ENCODE measurements around the gene KCNE3. TPM values are rescaled to one million over a fixed set of nuclear protein-coding genes. Genes with fewer than 3 reads are reported as not detected.
"Not testable (repeated sequence)": the region's sequence is repeated elsewhere in the genome, so short reads cannot be mapped to it uniquely, and the experiment has no call there.

The KCNE3 gene
- polyA plus RNA-seq, 1 experiment, result 1.0 TPM

DNA sequence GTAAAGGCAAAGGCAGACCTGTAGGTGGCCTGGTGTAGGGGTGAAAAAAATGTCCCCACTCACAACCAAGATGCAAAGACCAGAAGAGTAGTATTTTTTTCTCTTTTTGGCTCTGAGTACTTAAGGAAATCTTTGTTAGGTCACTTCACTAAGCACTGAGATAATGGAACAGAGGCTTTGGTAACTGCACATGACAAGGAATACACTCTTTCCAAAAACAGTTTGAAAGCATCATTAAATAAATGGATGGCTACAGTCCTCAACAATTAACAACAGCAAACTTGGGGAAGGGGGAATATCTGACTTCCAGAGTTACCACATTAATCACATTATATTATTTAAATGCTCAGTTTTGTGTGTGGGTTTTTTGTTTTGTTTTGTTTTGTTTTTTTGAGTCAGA lies 42.2 kb downstream of the KCNE3 start:
- no peaks in the 10 kb centered on the region for H3K27me3 ChIP-seq (ENCODE audit: control insufficient read depth, insufficient read depth, low read length)
- H3K9me3 ChIP-seq (ENCODE audit: control insufficient read depth, insufficient read depth, low read length), result peaks cover 9% of the 10 kb centered on the region
- no peak overlapping the region for H3K4me3 ChIP-seq (ENCODE audit: low read depth, low read length)
- no peak overlapping the region for H3K27ac ChIP-seq (ENCODE audit: low read depth, low read length)
- POLR2A ChIA-PET, result no interaction called here
- no peak for DNase-seq (ENCODE audit: low read depth, low spot score)
- TF ChIP-seq, protein P1, sequence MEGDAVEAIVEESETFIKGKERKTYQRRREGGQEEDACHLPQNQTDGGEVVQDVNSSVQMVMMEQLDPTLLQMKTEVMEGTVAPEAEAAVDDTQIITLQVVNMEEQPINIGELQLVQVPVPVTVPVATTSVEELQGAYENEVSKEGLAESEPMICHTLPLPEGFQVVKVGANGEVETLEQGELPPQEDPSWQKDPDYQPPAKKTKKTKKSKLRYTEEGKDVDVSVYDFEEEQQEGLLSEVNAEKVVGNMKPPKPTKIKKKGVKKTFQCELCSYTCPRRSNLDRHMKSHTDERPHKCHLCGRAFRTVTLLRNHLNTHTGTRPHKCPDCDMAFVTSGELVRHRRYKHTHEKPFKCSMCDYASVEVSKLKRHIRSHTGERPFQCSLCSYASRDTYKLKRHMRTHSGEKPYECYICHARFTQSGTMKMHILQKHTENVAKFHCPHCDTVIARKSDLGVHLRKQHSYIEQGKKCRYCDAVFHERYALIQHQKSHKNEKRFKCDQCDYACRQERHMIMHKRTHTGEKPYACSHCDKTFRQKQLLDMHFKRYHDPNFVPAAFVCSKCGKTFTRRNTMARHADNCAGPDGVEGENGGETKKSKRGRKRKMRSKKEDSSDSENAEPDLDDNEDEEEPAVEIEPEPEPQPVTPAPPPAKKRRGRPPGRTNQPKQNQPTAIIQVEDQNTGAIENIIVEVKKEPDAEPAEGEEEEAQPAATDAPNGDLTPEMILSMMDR (IDR thresholded peaks at IDR 0.05; ENCODE audit: low read depth, low read length), result no peak
- CTCF ChIA-PET, result interaction anchor here (1.8 kb wide), 1 partner anchor 169 kb away, joined by 5 read pairs; no protein-coding TSS in a partner anchor

GRCh38 chr11:74418509-74418895 lies 48.8 kb downstream of the KCNE3 start:
- no peak overlapping the region for H3K27ac ChIP-seq (ENCODE audit: low read depth, low read length)
- no peaks in the 10 kb centered on the region for H3K27me3 ChIP-seq (ENCODE audit: control insufficient read depth, insufficient read depth, low read length)
- TF ChIP-seq, protein P1 (IDR thresholded peaks at IDR 0.05; ENCODE audit: low read depth, low read length), result no peak
- H3K9me3 ChIP-seq (ENCODE audit: control insufficient read depth, insufficient read depth, low read length), result no peaks in the 10 kb centered on the region
- ChIA-PET CTCF (no interaction called here), POLR2A (no interaction called here)
- no peak for DNase-seq (ENCODE audit: low read depth, low spot score)
- H3K4me3 ChIP-seq (ENCODE audit: low read depth, low read length), result no peak overlapping the region

DNA sequence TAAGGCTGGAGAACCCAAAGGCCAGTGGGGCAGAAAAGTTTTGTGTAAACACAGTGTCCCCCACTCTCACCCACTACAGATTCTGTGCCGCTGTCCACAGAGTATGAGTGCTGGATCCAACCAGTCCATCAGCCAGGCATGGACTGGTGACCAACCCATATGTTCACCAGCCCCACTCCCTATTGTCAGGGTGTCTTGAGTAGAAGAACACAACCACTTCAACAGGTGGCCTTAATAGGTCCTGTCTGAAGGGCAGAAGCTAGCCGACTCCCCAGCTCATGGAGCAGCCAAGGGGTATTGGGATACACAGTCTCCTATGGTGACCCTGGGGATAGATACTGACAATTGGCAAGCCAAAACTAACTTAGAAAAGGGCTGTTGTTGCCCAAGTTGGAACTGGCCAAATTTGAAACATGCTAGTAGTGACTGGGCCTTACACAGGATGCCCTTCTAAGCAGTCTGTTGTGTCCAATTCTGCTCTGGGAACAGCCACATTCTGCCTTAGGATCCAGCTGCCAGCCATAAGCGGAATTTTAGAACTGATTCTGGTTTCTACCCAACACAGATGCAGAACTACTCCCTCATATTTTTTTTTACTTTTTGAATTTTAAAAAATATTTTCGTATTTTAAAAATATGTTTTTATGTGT lies 49.4 kb downstream of the KCNE3 start:
- no peak overlapping the region for H3K27ac ChIP-seq (ENCODE audit: low read depth, low read length)
- TF ChIP-seq, protein P1 (IDR thresholded peaks at IDR 0.05; ENCODE audit: low read depth, low read length), result no peak
- ChIA-PET POLR2A (no interaction called here), CTCF (no interaction called here)
- no peak overlapping the region for H3K4me3 ChIP-seq (ENCODE audit: low read depth, low read length)
- no peak for DNase-seq (ENCODE audit: low read depth, low spot score)
- no peaks in the 10 kb centered on the region for H3K9me3 ChIP-seq (ENCODE audit: control insufficient read depth, insufficient read depth, low read length)
- no peaks in the 10 kb centered on the region for H3K27me3 ChIP-seq (ENCODE audit: control insufficient read depth, insufficient read depth, low read length)

DNA sequence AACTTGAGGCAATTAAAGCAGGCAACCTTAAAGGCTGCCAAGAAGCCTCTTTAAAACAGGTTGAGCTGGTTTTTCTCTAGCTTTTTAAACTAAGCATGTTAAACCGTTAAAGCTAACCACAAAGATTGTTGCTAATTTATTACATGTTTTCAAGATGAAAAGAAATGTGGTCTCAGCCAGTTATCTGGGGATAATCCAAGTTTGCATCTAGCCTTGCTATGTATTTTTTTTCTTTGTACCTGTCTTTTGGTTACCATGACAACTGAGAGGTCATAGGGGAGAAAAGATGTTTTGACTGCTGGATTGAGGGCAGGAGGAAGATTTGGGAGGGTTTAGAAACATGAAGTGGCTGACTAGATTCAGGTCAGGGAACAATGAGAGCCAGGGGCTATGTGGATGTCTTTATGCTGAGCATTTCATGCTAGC lies 50.0 kb downstream of the KCNE3 start:
- H3K27ac ChIP-seq (ENCODE audit: low read depth, low read length), result no peak overlapping the region
- H3K4me3 ChIP-seq (ENCODE audit: low read depth, low read length), result no peak overlapping the region
- TF ChIP-seq, protein P1 (IDR thresholded peaks at IDR 0.05; ENCODE audit: low read depth, low read length), result no peak
- CTCF ChIA-PET, result no interaction called here
- no peaks in the 10 kb centered on the region for H3K9me3 ChIP-seq (ENCODE audit: control insufficient read depth, insufficient read depth, low read length)
- no peak for DNase-seq (ENCODE audit: low read depth, low spot score)
- no peaks in the 10 kb centered on the region for H3K27me3 ChIP-seq (ENCODE audit: control insufficient read depth, insufficient read depth, low read length)
- POLR2A ChIA-PET, result no interaction called here

GRCh38 chr11:74416974-74417373 lies 50.4 kb downstream of the KCNE3 start:
- CTCF ChIA-PET; H3K27me3 ChIP-seq (ENCODE audit: control insufficient read depth, insufficient read depth, low read length); POLR2A ChIA-PET; H3K4me3 ChIP-seq (ENCODE audit: low read depth, low read length); H3K9me3 ChIP-seq (ENCODE audit: control insufficient read depth, insufficient read depth, low read length); H3K27ac ChIP-seq (ENCODE audit: low read depth, low read length); DNase-seq (ENCODE audit: low read depth, low spot score): not testable (repeated sequence)
